NOMO-1 (cell line): ENCODE results near the gene MEGF11.
"Not testable (repeated sequence)": the region's sequence is repeated elsewhere in the genome, so short reads cannot be mapped to it uniquely, and the experiment has no call there.

Source experiments
- DNase-seq, 2 experiments: peaks; one replicate each; lab custom pipeline; 2025; ENCODE audit not compliant: unreplicated experiment in 2 of 2; lab: John Stamatoyannopoulos, UW

MEGF11 gene

GRCh38 chr15:66019826-66020398 lies 233.6 kb downstream of the MEGF11 start:
- no peak for DNase-seq

DNA sequence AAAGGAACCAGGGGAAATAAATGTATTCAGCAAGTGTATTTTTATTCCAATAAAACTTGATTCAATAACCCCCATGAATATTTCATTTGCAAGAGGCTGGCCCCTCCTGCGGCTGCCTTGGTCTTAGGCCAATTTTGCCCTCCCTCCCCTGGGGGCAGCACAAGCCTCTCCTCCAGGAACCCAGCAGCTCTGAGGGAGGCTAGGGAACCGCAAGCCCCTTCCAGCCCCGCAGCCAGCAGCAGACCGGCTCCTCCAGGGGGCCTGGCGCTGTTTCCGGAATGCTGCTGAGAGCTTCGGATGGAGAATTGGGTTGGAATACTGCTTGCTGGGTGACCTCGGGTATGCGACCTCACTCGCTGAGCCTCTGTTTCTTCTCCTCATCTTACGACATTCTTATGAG lies 234.2 kb downstream of the MEGF11 start:
- no peak for DNase-seq

DNA sequence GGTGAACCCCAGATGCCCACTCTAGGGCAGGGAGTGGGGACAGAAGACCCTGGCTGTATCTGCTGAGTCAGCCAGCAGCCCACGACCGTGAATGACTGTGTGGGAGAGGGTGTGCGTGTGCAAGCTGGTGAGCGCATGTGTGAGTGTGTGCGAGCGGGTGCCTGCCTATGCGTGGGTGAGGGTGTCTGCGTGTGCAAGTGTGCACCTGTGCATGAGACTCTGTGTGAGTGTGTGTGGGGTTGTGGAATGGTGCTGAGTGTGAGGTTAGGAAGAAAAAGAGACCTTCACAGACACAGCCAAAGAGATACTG lies 235.1 kb downstream of the MEGF11 start:
- DNase-seq: no peak

DNA sequence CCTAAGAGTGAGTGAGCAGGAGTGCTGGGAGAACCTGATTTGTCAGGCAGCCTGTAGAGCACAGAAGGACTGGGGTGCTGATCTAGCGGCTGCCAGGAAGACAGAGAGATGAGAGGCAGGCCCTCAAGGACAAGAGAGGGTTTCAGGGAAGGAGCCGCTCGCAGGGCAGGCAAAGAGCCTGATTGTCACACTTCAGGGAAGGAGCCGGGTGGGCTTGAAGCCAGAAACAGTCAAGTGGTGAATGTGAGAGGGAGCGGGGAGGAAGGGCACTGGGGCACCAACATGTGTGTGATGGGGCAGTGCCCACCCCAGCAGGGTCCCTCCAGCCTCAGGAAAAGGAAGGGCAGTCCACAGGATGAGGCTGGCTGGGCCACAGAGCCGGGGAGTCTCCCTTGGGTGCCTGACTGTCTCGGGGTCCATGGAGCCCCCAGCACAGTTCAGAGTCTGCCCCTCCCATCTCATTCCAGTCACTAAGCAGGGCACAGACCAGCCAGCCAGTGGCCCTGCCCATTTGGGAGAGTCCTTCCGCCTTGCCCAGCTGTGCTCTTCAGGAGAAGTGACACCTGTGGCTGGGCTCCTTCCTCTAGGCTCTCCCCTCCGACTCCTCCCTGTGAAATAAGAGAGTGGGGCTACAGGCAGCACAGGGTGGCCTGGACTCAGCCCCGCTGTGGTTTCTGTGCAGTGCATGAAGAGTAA lies 235.6 kb downstream of the MEGF11 start:
- no peak for DNase-seq

DNA sequence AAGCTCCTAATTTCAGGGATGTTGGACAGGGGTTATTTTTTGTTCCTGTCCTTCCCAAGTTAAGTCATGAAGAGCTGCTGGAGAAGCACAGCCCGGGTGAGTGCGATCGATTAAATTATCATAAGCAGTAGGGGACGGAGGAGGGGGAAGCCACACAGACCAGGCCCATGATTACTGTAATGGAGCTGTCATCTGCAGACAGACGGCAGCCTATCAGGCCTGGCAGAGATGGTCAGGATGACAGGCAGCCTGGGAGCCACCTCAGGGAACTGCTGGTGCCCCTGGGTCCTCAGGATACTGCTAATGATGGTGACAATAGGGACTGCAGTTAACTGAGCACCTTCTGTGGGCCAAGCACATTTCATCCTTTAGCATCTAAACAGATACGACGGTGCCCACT lies 236.6 kb downstream of the MEGF11 start:
- no peak for DNase-seq

DNA sequence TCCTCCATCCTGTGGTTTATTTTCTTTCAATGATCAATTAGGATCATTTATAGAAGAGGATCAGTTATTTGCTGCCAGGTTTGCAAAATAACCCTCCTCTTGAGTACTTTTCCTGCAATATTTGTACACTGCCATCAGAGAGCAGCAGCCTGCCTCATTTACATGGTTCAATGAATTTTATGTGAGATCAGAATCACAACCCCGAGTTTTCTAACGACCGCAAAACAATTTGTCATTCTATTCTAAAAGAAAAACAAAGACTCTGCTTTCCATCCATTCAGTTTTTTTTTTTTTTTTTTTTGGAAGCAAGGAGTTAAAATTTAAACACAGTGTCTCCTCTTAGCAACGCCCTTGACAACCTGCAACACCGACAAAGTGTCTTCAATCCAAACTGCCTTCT lies 237.4 kb downstream of the MEGF11 start:
- no peak for DNase-seq

- DNase-seq: peak; percentile 80 to 90
Observed at GRCh38 chr15:66014635-66015182, 238.8 kb downstream of the MEGF11 start.

GRCh38 chr15:66014022-66014421 lies 239.5 kb downstream of the MEGF11 start:
- DNase-seq: no peak

- DNase-seq: no peak
Observed at GRCh38 chr15:66008940-66009562, 244.5 kb downstream of the MEGF11 start.

DNA sequence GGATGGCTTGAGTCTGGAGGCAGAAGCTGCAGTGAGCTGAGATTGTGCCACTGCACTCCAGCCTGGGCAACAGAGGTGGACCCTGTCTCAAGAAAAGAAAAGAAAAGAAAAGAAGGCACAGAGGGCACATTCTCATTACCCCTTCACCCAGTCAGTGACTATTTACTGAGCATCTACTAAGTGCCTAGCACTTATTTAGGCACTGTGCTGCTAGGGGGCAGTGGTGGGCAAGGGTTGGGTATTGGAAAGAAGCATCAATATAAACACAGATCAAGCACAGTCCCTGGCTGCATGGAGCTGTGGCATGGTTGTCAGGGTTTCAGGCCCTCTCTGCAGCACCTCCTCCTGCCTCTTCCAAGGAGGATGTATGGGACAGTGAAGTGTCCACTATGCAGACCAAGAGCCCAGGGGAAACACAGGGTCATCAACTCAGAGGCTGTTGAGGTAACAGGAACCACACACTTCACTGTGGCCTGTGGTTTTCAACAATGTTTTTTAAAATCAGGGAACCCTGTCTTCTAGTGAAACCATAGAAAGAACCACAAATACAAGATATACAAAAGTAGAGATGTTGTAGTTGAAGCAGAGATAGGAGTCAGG lies 245.8 kb downstream of the MEGF11 start:
- no peak for DNase-seq

GRCh38 chr15:66006986-66007385 lies 246.6 kb downstream of the MEGF11 start:
- DNase-seq: no peak

DNA sequence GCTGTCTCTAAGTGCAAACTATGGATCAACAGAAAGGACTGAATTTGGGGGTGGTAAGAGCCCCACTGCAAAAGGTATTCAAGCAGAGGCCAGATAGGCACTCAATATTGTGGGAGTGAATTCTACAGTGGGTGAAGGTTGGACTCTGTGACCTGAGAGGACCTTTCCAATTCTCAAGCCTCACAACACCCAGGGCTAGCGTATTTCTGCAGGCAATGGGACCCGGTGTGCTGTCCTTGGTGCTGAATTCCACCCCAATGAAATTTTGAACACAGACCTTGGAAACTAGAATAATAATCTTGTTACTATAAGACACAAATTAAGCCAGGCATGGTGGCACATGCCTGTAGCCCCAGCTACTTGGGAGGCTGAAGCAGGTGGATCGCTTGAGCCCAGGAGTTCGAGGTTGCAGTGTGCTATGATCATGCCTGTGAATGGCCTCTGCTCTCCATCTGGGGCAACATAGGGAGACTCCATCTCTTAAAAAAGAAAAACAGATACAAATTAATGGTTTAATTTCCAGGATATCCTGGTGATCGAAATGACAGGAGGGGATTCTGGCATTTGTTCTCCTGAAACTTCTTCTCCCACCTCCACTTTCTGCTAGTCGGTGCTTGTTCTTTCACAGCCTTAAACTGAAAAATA lies 248.8 kb downstream of the MEGF11 start:
- DNase-seq: peak; percentile 12 to 35

DNA sequence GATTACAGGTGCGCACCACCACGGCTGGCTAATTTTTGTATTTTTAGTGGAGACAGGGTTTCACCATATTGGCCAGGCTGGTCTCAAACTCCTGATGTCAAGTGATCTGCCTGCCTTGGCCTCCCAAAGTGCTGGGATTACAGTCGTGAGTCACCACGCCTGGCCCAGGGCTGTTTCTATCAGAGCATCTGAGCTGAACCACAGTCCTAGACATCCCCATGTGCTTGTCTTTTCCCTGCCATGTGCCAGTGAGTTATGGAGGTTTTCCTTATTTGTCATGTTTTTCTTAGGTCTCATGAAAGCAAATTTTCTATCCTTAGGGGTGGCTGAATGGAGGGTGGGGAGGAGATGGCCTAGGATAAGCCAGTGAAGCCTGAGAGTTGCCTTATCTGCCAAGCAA lies 250.4 kb downstream of the MEGF11 start:
- DNase-seq: not testable (repeated sequence)

DNA sequence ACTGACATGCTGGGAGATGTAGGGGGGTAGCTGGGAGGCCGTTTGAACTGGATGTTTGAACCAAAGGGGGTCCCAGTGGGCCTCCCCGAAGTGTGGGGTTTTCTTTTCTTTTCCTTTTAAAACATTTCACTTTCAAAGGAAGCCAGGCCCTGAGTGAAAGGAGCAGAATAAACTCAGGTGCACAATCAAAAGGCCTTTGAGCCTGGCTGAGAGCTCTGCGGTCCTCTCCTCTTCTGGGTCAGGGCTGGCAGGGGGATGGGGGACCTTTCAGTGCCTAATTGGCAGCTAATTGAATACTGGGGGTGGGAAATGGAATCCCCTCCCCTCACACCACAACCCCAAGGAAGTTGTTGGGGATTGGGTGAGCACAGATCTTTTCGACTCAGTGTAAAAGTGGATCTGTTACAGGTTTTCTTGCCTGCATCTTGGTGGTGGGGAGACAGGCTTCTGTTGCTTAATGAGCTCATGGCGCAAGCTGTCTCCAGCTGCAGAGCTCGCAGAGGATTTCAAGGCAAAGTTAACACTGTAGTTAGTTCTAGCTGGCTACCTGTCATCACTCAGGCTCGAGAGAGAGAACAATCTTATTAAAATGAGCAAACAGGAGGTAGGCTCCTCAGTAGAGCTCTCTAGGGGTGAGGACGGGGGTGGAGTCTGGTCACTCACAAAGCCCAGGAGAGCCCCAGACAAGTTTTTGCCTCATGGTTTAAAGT lies 251.7 kb downstream of the MEGF11 start:
- no peak for DNase-seq

- no peak for DNase-seq
Observed at GRCh38 chr15:66001042-66001441, 252.5 kb downstream of the MEGF11 start.

DNA sequence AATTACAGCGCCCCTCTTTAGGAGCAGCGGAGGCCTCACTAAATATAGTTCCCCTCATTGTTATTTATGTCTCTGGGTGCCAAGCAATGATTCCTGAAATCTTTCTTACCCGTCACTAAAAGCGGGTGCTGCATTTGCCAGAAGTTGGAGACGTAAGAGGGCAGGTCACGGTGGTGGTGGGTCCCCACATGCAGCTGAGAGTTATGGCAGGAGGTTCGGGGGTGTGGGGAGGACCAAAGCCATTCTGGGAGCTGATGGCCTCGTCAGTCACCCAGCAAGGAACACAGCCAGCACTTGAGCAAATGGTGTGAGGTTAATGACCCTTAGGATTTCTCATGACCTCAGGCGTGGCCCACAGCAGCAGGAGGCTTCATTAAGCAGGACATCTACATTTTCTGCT lies 255.1 kb downstream of the MEGF11 start:
- no peak for DNase-seq

DNA sequence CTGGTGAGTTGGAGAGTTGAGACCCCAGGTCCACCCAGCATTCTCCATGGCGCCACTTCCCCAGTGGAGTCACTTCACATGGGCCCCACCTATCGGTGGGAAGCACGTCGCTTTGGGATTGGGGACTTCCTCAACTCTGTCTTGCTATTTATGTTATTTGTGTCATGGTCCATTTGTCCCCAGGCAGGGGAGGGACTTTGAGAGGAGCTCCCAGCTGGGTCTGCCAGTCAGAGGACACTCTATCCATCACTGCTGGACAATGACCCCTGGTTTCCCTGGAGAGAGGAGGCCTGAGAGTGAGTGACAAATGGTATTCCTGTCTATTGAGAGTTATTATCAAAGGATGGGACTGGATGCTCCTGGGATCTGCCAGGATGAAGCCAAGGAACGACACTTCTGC lies 256.6 kb downstream of the MEGF11 start:
- no peak for DNase-seq

DNA sequence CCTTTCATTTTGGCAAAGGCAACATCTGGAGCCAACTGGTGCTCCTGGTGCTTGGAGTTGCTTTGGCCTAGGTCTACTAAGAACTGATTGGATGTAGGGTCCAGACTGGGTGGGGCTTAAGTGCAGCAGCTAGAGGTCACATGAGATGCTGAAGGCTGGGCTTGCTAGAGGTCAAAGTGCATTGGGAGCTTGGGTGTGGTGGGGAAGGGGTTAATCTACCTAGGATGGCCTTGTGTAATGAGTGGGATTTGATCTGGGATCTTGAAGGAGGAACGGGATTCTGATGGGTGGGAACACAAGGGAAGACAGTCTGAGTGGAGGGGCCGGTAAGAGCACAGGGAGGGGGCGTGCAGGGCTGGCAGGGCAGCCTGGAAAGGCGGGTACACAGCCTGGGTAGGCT lies 258.7 kb downstream of the MEGF11 start:
- DNase-seq: no peak

DNA sequence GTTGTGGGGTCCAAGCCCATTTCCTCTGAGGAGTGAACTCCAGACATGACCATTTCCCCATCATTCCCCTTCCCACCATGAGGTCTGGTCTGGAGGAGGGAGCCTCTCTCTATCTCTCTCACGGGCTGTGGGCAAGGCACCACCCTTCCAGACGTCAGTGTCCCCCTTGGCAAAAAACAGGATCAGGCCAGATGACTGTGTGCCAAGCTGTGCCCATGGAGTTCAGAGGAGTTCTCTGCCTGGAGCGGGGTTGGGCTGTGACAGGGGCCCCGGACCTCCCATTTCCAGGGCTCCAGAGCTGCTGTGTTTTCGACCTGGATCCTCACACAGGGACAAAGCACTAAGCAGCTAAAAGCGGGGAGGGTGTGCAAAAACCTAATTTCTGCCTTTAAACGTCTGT lies 259.8 kb downstream of the MEGF11 start:
- no peak for DNase-seq

DNA sequence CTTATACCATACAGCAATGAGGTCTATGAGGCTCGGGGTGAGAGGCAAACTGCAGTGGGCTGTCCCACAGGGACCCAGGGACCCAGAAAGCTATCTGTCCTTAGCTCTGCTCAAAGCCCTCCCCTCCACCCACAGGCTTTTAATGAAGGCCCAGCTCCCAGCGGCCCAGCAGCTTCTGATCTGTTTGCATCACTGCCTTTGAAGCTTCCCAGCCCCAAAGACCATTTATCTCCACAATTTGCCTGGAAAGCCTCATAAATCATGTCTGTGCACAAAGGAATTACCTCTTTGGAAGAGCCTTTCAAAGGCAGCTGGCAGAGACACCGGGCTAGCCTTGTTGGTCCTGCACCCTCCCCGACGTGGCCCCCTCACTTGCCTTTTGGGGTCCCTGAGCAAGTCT lies 260.3 kb downstream of the MEGF11 start:
- DNase-seq: no peak
